Gastrocnemius medialis (tissue), 4 donors: ENCODE results near the gene SERPINA1. TPM values are rescaled to one million over a fixed set of nuclear protein-coding genes. Genes with fewer than 3 reads are reported as not detected.

Experiments
- ATAC-seq, 2 donors: fragments of 150-250 bp; one replicate each; pipeline ENCODE4 v1.9.1; 2016
- DNase-seq, 2 donors: peaks; one replicate each; pipeline ENCODE4 v3.0.0-alpha.2; 2019
- H3K27ac ChIP-seq, 4 donors: fragments of 200-600 bp; sonication (generic); 1 replicate in 1 of 4; 2 replicates in 3 of 4; pipeline ENCODE4 v1.5.1; 2016 to 2018; ENCODE audit warnings: mild to moderate bottlenecking in 2 of 4, moderate library complexity in 1 of 4
- H3K27me3 ChIP-seq, 3 donors: fragments of 200-600 bp; sonication (generic) in 2 of 3; 1 replicate in 1 of 3; 2 replicates in 2 of 3; pipeline versions ENCODE4 v1.5.1 to v1.6.0; 2016 to 2019; ENCODE audit warnings: mild to moderate bottlenecking in 1 of 3, moderate library complexity in 1 of 3
- H3K36me3 ChIP-seq, 2 donors: fragments of 200-600 bp; sonication (generic) in 1 of 2; one replicate each; pipeline ENCODE4 v1.5.1; 2017 to 2018
- H3K4me1 ChIP-seq, 2 donors: fragments of 200-600 bp; sonication (generic) in 1 of 2; one replicate each; pipeline ENCODE4 v1.5.1; 2016 to 2017; ENCODE audit warnings: mild to moderate bottlenecking in 2 of 2
- H3K4me3 ChIP-seq, 4 donors: fragments of 200-600 bp; sonication (generic) in 3 of 4; 1 replicate in 1 of 4; 2 replicates in 3 of 4; pipeline ENCODE4 v1.5.1; 2016 to 2019; ENCODE audit warnings: mild to moderate bottlenecking in 2 of 4
- H3K9me3 ChIP-seq, 3 donors: fragments of 200-600 bp; sonication (generic) in 2 of 3; 1 replicate in 1 of 3; 2 replicates in 2 of 3; pipeline ENCODE4 v1.5.1; 2016 to 2019
- POLR2A ChIP-seq, 2 donors: fragments of 450-650 bp; IDR thresholded peaks; one replicate each; pipeline ENCODE4 v1.6.1; 2017; ENCODE audit warnings: antibody characterized with exemption in 2 of 2, mild to moderate bottlenecking in 2 of 2, moderate library complexity in 2 of 2
- in situ Hi-C, 4 donors: fragments of 200-750 bp; cut with MboI; loops; one replicate each; pipeline versions ENCODE4 v1.15.0 to v1.8.0; 2017; ENCODE audit warnings: low sequenced_read_pairs in 4 of 4
- intact Hi-C: fragments of 100-400 bp; cut with DNase I; formaldehyde crosslinking; loops from one replicate; pipeline ENCODE4 v1.15.1; 2023; ENCODE audit warnings: low total_unique reads
- total RNA-seq, 4 donors: library from RNA; depleted of rRNA; stranded (reverse); fragments of >200 nt; gene quantifications; one replicate each; pipeline versions ENCODE4 v1.1.0 to v1.2.3, GENCODE V29; 2016
- TF ChIP-seq, protein P1 (sequence below), 5 experiments: fragments of 450-650 bp in 3 of 5; fragments of 200-600 bp in 2 of 5; sonication (generic) in 2 of 5; IDR thresholded peaks in 4 of 5; conservative IDR thresholded peaks in 1 of 5; 1 replicate in 4 of 5; 2 replicates in 1 of 5; pipeline ENCODE4 v1.5.1; 2016 to 2019; ENCODE audit warnings: antibody characterized with exemption in 5 of 5, mild to moderate bottlenecking in 3 of 5, moderate library complexity in 3 of 5

The SERPINA1 gene
- total RNA-seq, 4 donors from 2014 or later, result 0.56 to 135 (median 29.2) TPM

DNA sequence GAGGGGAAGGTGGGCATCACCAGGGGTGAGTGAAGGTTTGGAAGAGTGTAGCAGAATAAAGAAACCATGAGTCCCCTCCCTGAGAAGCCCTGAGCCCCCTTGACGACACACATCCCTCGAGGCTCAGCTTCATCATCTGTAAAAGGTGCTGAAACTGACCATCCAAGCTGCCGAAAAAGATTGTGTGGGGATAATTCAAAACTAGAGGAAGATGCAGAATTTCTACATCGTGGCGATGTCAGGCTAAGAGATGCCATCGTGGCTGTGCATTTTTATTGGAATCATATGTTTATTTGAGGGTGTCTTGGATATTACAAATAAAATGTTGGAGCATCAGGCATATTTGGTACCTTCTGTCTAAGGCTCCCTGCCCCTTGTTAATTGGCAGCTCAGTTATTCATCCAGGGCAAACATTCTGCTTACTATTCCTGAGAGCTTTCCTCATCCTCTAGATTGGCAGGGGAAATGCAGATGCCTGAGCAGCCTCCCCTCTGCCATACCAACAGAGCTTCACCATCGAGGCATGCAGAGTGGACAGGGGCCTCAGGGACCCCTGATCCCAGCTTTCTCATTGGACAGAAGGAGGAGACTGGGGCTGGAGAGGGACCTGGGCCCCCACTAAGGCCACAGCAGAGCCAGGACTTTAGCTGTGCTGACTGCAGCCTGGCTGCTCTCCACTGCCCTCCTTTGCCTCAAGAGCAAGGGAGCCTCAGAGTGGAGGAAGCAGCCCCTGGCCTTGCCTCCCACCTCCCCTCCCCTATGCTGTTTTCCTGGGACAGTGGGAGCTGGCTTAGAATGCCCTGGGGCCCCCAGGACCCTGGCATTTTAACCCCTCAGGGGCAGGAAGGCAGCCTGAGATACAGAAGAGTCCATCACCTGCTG is 7.0 kb downstream of the SERPINA1 start:
- H3K27me3 ChIP-seq, result no peaks in the 10 kb centered on the region
- no peak overlapping the region for H3K4me3 ChIP-seq
- no peaks in the 10 kb centered on the region for H3K36me3 ChIP-seq
- in situ Hi-C loops (no loop called here), intact Hi-C loops (no loop called here)
- no peak for TF ChIP-seq POLR2A (IDR thresholded peaks at IDR 0.05)
- TF ChIP-seq, protein P1, sequence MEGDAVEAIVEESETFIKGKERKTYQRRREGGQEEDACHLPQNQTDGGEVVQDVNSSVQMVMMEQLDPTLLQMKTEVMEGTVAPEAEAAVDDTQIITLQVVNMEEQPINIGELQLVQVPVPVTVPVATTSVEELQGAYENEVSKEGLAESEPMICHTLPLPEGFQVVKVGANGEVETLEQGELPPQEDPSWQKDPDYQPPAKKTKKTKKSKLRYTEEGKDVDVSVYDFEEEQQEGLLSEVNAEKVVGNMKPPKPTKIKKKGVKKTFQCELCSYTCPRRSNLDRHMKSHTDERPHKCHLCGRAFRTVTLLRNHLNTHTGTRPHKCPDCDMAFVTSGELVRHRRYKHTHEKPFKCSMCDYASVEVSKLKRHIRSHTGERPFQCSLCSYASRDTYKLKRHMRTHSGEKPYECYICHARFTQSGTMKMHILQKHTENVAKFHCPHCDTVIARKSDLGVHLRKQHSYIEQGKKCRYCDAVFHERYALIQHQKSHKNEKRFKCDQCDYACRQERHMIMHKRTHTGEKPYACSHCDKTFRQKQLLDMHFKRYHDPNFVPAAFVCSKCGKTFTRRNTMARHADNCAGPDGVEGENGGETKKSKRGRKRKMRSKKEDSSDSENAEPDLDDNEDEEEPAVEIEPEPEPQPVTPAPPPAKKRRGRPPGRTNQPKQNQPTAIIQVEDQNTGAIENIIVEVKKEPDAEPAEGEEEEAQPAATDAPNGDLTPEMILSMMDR (IDR thresholded peaks at IDR 0.05 in 4 of 5, conservative IDR thresholded peaks at IDR 0.05 in 1 of 5), result no peak
- ATAC-seq, result no peak
- H3K4me1 ChIP-seq, result no peaks in the 10 kb centered on the region
- no peak overlapping the region for H3K27ac ChIP-seq
- H3K9me3 ChIP-seq, result no peaks in the 10 kb centered on the region
- no peak for DNase-seq

DNA sequence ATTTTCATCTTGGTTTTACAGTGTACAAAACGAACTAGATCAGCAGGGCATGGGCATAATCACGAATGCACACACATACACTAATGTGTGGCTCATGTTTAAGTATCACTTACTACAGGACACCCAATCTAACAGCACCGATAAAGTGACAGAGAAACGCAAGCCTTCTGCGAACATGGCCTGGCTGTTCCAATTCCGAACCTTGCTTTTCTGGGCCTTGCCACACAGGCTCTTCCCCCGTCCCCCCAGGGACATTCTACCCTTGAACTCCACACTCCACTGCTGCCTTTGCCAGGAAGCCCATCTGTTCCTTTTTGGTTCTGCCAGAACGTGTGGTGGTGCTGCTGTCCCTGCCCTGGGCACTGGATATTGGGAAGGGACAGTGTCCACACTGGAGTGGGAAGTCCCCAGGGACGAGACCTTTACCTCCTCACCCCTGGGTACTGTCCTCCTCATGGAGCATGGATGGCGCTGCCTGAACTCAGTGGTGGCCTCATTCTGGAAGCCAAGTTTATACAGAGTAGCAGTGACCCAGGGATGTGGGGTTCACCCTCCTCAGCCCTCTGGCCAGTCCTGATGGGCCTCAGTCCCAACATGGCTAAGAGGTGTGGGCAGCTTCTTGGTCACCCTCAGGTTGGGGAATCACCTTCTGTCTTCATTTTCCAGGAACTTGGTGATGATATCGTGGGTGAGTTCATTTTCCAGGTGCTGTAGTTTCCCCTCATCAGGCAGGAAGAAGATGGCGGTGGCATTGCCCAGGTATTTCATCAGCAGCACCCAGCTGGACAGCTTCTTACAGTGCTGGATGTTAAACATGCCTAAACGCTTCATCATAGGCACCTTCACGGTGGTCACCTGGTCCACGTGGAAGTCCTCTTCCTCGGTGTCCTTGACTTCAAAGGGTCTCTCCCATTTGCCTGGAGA is 7.9 kb downstream of the SERPINA1 start:
- no peaks in the 10 kb centered on the region for H3K36me3 ChIP-seq
- no peak for TF ChIP-seq POLR2A (IDR thresholded peaks at IDR 0.05)
- TF ChIP-seq, protein P1 (IDR thresholded peaks at IDR 0.05 in 4 of 5, conservative IDR thresholded peaks at IDR 0.05 in 1 of 5), result no peak
- H3K4me3 ChIP-seq, result no peak overlapping the region
- H3K27ac ChIP-seq, result no peak overlapping the region
- no peaks in the 10 kb centered on the region for H3K27me3 ChIP-seq
- no peaks in the 10 kb centered on the region for H3K4me1 ChIP-seq
- ATAC-seq (no peak), DNase-seq (no peak)
- no peaks in the 10 kb centered on the region for H3K9me3 ChIP-seq
- in situ Hi-C loops (no loop called here), intact Hi-C loops (no loop called here)

DNA sequence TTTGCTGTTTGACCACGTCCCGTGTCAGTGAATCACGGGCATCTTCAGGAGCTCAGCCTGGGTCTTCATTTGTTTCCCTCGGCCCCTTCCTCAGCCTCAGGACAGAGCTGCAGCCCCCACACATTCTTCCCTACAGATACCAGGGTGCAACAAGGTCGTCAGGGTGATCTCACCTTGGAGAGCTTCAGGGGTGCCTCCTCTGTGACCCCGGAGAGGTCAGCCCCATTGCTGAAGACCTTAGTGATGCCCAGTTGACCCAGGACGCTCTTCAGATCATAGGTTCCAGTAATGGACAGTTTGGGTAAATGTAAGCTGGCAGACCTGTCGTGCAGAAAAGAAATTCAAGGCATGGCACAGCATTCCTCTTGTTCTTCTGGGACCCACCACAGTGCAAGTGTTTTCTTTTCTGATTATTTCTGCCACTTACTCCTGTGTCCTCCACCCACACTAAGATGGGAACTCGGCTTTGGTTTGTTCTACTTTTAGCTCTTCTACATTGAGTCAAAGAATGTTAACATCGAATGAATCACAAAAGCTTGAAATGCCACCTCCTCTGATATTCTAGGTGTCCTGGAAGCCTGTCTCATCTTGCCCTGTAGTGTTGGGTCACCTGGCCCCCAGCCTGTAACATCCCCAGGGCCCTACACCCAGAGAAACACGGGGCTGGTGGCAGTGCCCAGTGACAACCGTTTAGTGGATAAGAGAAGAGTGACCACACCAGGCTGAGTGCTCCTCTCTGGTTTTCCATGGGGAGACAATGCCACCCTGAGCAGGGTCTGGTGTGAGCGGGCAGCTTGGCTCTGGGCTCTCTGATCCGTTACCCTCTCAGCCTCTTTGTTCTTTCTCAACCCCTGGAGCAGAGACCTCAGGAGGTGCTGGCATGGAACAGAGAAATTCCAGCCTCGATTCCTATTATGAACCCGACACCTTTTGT is 8.8 kb downstream of the SERPINA1 start:
- Histone ChIP-seq H3K27me3 (no peaks in the 10 kb centered on the region), H3K9me3 (no peaks in the 10 kb centered on the region), H3K27ac (no peak overlapping the region), H3K36me3 (no peaks in the 10 kb centered on the region), H3K4me1 (no peaks in the 10 kb centered on the region), H3K4me3 (no peak overlapping the region)
- in situ Hi-C loops, result no loop called here
- ATAC-seq (no peak), DNase-seq (no peak)
- TF ChIP-seq POLR2A (IDR thresholded peaks at IDR 0.05), result no peak
- intact Hi-C loops, result loop anchor here (1.0 kb wide), 1 partner anchor 15 kb away; no protein-coding TSS in a partner anchor

- no peak overlapping the region for H3K27ac ChIP-seq
- ATAC-seq (no peak), DNase-seq (no peak)
- in situ Hi-C loops (no loop called here), intact Hi-C loops (loop anchor here (1.0 kb wide), 1 partner anchor 14 kb away; no protein-coding TSS in a partner anchor)
- H3K36me3 ChIP-seq, result no peaks in the 10 kb centered on the region
- no peaks in the 10 kb centered on the region for H3K9me3 ChIP-seq
- H3K27me3 ChIP-seq, result no peaks in the 10 kb centered on the region
- no peak for TF ChIP-seq POLR2A (IDR thresholded peaks at IDR 0.05)
- TF ChIP-seq, protein P1 (IDR thresholded peaks at IDR 0.05 in 4 of 5, conservative IDR thresholded peaks at IDR 0.05 in 1 of 5), result no peak
- no peaks in the 10 kb centered on the region for H3K4me1 ChIP-seq
- no peak overlapping the region for H3K4me3 ChIP-seq
Measured at GRCh38 chr14:94378527-94379290, 9.7 kb downstream of the SERPINA1 start.
